SW 1271 (cell line): Measurements from ENCODE around the gene APAF1.
A peak's percentile ranks its signal among the peaks of the same experiment; 100 is the strongest.
"Not testable (repeated sequence)": the region's sequence is repeated elsewhere in the genome, so short reads cannot be mapped to it uniquely, and the experiment has no call there.

Source experiments
- DNase-seq, 2 experiments: peaks; one replicate each; lab custom pipeline; 2025; lab: John Stamatoyannopoulos, UW

The APAF1 gene, protein sequence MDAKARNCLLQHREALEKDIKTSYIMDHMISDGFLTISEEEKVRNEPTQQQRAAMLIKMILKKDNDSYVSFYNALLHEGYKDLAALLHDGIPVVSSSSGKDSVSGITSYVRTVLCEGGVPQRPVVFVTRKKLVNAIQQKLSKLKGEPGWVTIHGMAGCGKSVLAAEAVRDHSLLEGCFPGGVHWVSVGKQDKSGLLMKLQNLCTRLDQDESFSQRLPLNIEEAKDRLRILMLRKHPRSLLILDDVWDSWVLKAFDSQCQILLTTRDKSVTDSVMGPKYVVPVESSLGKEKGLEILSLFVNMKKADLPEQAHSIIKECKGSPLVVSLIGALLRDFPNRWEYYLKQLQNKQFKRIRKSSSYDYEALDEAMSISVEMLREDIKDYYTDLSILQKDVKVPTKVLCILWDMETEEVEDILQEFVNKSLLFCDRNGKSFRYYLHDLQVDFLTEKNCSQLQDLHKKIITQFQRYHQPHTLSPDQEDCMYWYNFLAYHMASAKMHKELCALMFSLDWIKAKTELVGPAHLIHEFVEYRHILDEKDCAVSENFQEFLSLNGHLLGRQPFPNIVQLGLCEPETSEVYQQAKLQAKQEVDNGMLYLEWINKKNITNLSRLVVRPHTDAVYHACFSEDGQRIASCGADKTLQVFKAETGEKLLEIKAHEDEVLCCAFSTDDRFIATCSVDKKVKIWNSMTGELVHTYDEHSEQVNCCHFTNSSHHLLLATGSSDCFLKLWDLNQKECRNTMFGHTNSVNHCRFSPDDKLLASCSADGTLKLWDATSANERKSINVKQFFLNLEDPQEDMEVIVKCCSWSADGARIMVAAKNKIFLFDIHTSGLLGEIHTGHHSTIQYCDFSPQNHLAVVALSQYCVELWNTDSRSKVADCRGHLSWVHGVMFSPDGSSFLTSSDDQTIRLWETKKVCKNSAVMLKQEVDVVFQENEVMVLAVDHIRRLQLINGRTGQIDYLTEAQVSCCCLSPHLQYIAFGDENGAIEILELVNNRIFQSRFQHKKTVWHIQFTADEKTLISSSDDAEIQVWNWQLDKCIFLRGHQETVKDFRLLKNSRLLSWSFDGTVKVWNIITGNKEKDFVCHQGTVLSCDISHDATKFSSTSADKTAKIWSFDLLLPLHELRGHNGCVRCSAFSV (N-terminal part only)

DNA sequence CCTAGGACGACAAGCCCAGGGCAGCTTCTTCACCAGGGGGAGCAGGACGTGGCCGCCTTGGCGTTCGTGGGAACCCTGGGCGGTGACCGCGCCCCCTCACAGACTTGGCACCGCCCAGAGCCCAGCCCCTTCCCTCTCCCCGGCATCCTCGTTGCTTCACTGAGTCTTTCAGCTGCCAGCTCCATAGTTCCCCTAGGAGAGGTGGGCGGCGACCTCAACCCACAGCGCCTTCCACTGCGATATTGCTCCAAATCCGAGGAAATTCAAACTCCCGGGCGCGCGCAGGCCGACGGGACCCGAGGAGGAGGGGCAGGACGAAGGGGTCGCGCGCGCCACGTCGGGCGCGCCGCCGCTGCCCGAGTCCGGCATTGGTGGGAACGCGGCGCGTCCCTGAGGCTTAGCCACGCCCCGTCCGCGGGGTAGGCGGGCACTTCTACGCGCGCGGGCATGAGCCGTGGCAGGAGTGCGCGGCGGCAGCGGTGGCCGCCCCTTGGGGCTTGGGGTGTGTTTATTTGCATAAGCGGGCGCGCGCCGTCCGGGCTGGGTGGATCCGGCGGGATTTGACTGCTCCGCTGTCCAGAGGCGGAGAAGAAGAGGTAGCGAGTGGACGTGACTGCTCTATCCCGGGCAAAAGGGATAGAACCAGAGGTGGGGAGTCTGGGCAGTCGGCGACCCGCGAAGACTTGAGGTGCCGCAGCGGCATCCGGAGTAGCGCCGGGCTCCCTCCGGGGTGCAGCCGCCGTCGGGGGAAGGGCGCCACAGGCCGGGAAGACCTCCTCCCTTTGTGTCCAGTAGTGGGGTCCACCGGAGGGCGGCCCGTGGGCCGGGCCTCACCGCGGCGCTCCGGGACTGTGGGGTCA, at the start of gene APAF1, which contains the start of gene IKBIP:
Gene APAF1, plus strand, starts transcription at position 579 of the 860 bp plus-strand sequence. CDS start 3,070 bp downstream, outside the sequence.
Gene IKBIP, minus strand, starts transcription at position 77 of the 860 bp plus-strand sequence. CDS start 87 bp downstream, outside the sequence.
- DNase-seq: peak; percentile 97 to 98

DNA sequence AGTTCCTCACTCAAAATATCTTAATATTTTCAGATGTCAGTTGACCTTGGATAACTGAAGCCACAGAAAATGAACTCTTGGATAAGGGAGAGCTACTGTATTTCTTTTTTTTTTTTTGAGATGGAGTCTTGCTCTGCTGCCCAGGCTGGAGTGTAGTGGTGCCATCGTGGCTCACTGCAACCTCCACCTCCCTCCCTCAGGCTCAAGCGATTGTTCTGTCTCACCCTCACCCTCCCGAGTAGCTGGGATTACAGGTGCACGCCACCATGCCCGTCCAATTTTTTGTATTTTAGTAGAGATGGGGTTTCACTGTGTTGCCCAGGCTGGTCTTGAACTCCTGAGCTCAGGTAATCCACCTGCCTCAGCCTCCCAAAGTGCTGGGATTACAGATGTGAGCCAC, 47.8 kb upstream of the APAF1 start:
- not testable (repeated sequence) for DNase-seq

DNA sequence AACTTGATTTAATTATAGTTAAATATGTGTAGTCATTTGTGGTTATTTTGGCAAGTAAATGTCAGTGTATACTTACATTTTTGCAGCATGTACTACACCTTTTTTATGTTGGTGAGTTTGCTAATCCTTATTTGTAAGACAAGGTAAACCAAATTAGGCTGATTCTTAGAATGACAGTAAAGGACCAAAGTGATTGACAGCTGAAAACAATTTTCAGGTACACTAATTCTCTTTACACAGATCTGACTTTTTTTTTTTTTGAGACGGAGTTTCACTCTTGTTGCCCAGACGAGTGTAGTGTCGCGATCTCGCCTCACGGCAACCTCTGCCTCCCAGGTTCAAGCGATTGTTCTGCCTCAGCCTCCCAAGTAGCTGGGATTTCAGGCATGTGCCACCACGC, 43.2 kb upstream of the APAF1 start:
- DNase-seq: no peak

DNA sequence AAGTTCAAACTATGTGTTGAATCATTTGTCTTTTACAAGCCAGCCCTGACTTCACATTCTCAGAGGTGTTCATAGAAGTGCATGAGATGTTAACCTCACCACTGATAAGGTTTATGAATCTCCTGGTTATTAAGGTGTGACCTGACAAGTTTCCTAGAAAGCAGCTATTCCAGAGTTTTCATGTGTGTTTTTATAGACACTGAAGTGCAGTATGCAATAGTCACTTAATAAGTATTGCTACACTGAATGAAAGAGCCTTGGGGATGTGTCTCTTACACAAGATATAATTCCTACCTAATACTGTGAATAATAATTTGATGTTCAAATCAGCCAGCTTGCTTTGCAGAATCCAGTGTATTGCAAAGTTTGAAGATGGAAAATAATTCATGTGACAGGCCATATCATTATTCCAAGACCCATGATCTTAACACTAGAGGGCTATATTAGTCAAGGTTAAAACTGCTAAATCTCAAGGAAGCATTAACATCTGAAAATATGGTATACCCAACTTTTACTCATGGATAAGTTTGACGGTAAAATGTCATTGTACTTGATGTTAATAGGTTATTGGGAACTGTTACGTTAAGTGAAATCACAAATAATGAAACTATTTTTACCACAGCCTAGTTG, 38.6 kb upstream of the APAF1 start:
- DNase-seq: peak in 1 of 2 experiments; percentile 17

DNA sequence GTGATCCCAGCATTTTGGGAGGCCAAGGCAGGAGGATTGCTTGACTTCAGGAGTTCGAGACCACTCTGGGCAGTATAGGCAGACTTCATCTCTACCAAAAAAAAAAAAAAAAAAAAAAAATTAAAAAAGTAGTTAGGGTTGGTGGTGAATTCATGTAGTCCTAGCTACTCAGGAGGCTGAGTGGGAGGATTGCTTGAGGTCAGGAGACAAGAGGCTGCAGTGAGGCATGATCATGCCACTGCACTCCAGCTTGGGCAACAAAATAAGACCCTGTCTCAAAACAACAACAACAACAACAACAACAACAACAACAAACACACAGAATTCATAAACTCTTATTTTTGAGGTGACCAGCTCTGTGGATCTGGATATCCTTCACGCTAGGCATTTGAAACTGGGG, 34.5 kb upstream of the APAF1 start:
- DNase-seq: no peak

DNA sequence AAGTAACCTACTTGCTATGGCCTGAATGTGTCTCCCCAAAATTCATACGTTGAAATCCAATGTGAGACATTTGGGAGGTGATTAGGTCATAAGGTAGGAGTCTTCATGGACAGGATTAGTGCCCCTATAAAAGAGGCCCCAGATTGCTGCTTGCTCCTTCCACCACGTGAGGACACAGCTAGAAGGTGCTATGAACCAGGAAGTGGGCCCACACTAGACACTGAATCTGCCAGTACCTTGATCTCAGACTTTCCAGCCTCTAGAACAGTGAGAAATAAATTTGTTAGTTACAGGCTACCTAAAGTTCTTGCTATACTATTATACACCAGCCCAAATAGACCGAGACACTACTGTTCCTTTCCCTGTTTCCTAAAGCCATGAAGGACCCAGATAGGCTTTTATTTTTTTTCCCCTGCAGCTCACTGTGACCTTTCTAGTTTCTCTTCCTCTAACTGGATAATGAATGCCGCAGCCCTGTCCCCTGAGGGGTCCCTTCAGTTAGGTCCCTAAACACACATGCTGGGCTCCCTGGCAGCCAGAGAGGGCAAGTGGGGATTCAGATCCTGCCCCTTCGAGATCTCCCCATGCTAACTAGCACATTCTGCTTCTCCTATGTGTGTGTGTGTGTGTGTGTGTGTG, 32.3 kb upstream of the APAF1 start:
- no peak for DNase-seq

DNA sequence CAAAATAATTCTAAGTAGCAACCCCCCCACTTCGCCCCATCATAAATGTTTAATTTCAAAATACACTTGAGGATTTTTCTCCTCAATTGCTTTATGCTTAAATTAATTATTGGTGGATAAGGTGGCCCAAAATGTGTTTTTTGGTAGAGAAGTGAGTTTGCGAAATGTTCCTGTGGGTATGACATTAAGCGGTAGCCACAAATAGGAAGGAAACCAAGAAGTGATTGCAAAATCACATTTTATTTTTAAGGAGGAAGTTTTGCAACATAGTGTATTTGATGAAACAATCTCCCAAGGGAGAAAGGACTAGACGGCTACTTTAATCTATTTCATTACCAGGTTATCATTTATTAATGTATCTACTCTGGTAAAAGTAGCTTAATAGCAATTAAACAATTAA, 26.1 kb upstream of the APAF1 start:
- DNase-seq: no peak

DNA sequence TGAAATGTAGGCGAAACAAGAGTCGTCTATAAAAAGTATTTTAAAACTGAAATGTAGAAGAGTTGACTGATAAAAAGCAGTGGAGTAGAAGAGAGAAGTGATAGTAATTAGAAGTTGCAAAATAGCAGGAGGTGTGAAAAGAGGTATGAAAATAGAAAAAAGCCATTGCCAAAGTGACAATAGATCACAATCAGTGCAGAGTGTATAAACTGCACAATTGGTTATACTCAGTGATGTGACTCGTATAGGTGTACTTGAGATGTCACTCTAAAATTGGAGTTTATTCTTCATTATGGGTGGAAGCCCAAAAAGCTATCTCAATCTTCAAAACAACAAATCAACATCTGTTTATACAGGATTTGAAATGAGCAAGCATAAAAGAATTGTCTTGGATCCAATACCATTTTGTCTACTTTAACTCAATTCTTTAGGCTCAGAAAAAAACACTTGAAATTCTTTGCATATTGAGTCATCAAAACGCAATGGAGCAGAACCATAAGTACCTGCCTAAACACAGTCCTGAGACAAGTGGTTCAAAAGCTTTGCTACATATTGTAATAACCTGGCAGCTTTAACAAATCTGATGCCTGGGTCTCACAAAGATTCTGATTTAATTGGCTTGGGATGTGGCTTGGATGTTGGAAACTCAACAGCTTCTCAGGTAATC, 9.3 kb upstream of the APAF1 start:
- peak; percentile 35 to 84 for DNase-seq

DNA sequence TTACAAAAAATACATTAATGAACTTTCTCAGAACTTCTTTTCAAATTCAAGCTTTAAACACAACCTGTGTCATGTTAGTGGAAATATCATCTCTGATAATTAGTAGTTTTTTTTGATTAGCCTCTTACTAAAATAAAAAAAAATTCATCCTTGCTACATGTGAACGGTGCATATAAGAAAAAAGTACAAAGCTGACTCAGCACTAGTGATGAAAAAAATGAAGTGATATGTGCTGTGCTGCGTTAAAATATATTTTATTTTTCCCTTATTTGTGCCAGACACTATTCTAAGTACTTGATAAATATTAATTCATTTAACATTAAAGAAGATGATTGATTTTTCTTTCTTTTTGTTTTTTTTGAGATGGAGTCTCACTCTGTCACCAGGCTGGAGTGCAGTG, 8.0 kb upstream of the APAF1 start:
- DNase-seq: no peak

DNA sequence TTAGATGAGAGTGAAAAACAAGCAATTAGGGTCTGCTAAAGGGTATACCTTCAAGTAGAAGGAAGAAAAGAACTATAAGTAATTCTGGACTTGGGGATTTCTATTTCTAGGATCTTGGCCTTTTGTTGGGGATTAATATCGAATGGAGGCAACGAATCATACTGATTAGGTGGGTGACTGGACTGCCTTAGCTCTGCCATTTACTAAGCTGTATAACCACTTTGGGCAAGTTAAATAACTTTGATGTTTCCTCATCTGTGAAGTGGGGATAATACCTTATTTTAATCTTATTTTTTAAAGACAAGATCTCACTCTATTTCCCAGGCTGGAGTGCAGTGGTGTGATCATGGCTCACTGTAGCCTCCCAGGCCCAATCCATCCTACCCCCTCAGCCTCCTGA, 7.1 kb upstream of the APAF1 start:
- no peak for DNase-seq

DNA sequence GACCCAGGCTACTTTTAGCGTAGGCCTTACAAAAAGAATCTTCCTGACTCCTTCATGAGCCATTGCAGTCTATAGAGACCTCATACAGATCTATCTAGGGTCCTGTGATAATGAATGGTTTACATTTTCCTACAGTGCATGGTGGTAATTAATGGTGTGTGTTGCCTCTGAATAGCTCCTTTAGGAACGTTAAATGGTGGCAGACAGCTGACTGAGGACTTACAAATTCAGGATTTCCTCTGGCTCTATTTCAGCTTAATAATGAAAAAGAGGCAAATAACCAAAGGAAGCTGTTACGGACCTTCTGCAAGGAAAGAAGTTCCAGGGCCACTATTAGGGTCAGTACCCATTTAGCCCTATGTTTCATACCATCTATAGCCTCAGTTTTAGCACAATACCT, 5.6 kb upstream of the APAF1 start:
- no peak for DNase-seq

DNA sequence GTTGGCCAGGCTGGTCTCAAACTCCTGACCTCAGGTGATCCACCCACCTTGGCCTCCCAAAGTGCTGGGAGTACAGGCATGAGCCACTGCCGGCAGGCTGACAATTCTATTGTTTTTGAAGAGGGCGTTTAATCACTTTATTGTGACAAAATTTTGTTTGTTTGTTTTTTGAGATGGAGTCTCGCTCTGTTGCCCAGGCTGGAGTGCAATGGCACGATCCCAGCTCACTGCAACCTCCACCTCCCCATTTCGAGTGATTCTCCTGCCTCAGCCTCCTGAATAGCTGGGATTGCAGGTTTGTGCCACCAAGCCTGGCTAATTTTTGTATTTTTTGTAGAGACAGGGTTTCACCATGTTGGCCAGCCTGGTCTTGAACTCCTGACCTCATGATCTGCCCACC, 2.3 kb upstream of the APAF1 start:
- DNase-seq: not testable (repeated sequence)

DNA sequence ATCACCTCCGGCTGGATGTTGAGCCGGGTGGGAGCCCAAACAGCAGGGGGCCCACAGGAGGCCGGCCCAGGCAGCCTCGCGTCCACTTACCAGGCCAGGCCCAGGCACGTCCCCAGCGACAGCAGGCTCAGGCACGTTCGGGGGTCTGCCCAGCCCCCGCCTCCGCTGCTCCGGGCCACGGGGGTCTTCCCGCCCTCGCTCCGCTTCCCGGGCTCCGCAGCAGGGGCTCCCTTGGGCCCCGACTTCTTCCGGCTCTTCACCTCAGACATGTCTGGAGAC, 718 bp upstream of the APAF1 start:
- peak in 1 of 2 experiments; percentile 87 for DNase-seq

DNA sequence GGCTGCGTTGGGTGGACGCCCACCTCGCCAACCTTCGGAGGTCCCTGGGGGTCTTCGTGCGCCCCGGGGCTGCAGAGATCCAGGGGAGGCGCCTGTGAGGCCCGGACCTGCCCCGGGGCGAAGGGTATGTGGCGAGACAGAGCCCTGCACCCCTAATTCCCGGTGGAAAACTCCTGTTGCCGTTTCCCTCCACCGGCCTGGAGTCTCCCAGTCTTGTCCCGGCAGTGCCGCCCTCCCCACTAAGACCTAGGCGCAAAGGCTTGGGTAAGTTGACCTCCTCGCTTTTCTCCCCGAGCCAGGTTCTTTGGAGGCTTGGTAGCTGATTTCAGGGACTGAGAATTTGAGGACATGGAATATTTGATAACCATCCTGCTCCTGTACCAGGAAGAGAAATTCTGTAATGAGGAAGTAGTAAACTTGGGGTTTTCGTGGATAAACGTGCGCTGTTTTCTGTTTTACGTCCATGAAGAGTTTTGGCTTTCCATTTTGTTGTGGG, 530 bp downstream of the APAF1 start:
- DNase-seq: peak in 1 of 2 experiments; percentile 36

DNA sequence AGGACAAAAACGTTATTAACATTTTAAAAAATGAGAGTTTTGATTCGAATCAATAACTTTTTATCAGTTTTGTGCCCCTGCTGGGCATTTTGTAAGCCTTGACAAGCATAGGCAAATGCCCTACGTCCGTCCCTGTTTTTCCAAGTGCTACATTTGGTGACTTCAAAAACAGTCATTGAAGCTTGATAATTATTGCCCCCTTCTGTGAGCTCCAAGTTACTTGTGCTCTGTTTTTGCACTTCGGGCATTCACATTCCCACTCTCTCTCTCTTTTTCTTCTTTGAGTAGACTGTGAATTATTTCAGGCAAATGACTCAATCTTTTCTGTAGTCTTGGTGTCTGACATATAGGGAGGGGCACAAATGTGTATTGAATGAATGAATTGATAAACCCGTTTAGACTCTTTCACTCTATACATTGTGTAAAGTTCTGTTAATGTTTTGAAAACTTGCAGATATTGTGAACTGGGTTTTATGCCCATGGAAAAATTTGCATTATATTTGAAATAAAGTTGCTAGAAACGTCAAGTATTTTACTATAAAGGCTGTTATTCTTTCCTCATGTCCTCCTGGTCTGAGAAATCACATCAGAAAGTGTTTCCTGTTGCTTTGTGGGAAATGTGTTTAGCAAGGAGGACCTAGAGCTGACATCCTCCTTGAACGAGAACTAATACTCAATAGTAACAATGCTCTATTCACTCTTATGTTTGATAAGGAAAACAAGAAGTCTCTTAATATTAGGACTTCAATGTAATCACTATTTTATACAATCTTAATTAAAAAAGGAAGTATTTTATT, 1.4 kb downstream of the APAF1 start:
- DNase-seq: peak; percentile 9 to 50

DNA sequence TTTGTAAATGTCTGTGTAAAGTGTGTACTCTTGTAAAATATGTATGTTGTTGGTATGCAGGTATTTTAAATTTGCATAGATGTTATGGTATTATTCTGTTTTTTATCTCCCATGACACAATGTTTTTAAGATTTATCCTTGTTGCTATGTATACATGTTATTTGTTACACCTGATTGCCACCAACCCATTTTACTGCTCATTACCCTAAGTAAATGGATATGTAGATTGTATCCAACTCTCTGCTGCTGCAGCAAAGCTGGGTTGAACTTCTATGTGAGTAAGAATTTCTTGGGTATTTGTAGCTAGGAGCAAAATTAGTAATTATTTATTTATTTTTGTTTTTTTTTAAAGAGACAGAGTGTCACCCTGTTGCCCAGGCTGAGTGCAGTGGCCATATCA, 6.2 kb downstream of the APAF1 start:
- no peak for DNase-seq

DNA sequence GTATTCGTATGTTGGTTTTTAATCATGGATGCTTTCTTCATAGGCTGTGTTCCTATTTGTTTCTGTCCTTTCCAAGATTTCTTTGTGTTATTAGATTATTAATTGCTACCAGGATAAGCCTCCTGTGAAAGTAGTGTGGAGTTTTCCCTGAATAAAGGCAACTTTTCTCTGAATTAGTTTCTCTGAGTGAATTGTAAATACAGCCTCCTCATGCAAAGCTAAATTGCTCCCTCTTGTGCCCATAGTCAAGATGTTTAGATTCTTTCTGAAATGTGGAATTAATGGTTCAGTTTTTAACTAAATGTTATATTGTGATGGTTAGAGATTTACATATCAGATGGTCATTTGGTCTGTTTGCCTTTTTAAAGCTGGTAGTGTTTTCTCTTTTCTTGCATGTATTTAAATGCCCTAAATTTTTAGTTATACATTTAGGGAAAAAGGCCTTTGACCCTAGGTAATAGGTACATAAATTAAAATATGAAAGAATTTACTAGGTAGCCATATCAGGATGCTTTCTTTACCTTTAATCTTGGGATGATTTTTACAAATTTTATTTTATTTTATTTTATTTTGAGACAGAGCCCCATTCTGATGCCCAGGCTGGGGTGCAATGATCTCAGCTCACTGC, 8.9 kb downstream of the APAF1 start:
- peak; percentile 32 to 85 for DNase-seq

DNA sequence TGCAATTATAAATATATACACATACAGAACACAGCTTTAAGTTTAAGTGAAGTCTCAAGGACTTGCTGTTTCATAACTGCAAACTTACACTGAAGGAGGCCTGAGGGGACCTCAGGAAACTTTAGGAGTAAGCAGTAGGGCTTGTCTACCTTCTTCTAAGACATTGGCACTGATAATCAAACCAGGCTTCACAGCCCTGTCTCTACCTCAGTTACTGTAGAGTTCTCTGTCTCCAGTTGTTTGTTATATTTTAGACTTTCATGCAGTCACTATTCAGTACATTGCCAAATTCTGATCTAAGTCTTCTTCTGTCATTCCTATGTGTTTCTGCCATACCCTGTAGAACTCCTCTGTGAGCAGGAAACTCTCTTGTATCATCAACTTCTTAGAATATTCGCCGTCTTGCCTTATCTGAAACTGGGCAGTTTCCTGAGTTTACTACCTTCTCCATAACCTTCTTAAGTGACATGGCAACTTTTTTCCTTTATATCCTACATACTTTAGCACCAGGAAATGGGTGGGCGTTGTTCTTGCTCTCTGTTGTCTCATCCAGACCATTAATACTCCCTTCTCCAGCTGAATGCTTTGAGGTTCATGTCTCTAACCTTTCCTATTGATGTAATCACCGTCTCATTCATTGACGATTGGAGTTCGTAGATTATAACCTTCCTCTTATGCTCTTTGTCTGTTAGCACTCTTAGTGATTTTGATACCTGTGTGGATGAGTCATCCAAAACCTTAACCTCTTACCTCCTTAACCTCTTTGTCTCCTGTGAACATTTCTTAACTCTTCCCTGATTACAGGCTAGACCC, 11.4 kb downstream of the APAF1 start:
- DNase-seq: no peak
